Thyroid gland (tissue), 4 donors: ENCODE measurements around the gene RPA3. TPM values are rescaled to one million over a fixed set of nuclear protein-coding genes. Genes with fewer than 3 reads are reported as not detected.

Experiments
- DNase-seq, 2 donors: peaks; one replicate each; pipeline ENCODE4 v3.0.0-alpha.2; 2019
- H3K27ac ChIP-seq, 3 donors: fragments of 200-600 bp; sonication (generic); 1 replicate in 2 of 3; 2 replicates in 1 of 3; pipeline ENCODE4 v1.5.1; 2016 to 2019; ENCODE audit warnings: mild to moderate bottlenecking in 1 of 3, moderate library complexity in 1 of 3
- H3K27me3 ChIP-seq: fragments of 200-600 bp; sonication (generic); one replicate; pipeline ENCODE4 v1.5.1; 2019
- H3K36me3 ChIP-seq, 2 donors: fragments of 200-600 bp; sonication (generic); one replicate each; pipeline ENCODE4 v1.5.1; 2016 to 2019
- H3K4me1 ChIP-seq, 2 donors: fragments of 200-600 bp; sonication (generic); one replicate each; pipeline ENCODE4 v1.5.1; 2017 to 2019
- H3K4me3 ChIP-seq, 3 donors: fragments of 200-600 bp; sonication (generic); replicated peaks in 1 of 3; 1 replicate in 2 of 3; 2 replicates in 1 of 3; pipeline ENCODE4 v1.5.1; 2016; ENCODE audit warnings: mild to moderate bottlenecking in 1 of 3
- H3K9me3 ChIP-seq: fragments of 200-600 bp; sonication (generic); one replicate; pipeline ENCODE4 v1.5.1; 2017
- POLR2A ChIP-seq, 2 donors: fragments of 450-650 bp; IDR thresholded peaks; one replicate each; pipeline ENCODE4 v1.6.1; 2017; ENCODE audit warnings: antibody characterized with exemption in 2 of 2, mild to moderate bottlenecking in 2 of 2, moderate library complexity in 1 of 2
- WGBS, 2 donors: methylation state at CpG; one replicate each; pipeline ENCODE4 v1.1.5; 2017; 5-methylcytosine and 5-hydroxymethylcytosine counted together
- intact Hi-C: fragments of 100-400 bp; cut with DNase I; formaldehyde crosslinking; loops from one replicate; pipeline ENCODE4 v1.15.1; 2023
- total RNA-seq, 4 donors: library from RNA; depleted of rRNA; stranded (reverse); fragments of >200 nt; gene quantifications; one replicate each; pipeline ENCODE4 v1.2.3, GENCODE V29; 2016
- TF ChIP-seq, protein P1 (sequence below), 6 experiments: fragments of 200-600 bp in 3 of 6; fragments of 450-650 bp in 3 of 6; sonication (generic) in 3 of 6; IDR thresholded peaks; one replicate each; pipeline ENCODE4 v1.5.1; 2016 to 2019; ENCODE audit warnings: antibody characterized with exemption in 6 of 6, mild to moderate bottlenecking in 2 of 6, inconsistent platforms in 1 of 6, moderate library complexity in 1 of 6

RPA3 gene
- total RNA-seq, 4 donors from 2014 or later = 21.9 to 39.1 (median 31.3) TPM

DNA sequence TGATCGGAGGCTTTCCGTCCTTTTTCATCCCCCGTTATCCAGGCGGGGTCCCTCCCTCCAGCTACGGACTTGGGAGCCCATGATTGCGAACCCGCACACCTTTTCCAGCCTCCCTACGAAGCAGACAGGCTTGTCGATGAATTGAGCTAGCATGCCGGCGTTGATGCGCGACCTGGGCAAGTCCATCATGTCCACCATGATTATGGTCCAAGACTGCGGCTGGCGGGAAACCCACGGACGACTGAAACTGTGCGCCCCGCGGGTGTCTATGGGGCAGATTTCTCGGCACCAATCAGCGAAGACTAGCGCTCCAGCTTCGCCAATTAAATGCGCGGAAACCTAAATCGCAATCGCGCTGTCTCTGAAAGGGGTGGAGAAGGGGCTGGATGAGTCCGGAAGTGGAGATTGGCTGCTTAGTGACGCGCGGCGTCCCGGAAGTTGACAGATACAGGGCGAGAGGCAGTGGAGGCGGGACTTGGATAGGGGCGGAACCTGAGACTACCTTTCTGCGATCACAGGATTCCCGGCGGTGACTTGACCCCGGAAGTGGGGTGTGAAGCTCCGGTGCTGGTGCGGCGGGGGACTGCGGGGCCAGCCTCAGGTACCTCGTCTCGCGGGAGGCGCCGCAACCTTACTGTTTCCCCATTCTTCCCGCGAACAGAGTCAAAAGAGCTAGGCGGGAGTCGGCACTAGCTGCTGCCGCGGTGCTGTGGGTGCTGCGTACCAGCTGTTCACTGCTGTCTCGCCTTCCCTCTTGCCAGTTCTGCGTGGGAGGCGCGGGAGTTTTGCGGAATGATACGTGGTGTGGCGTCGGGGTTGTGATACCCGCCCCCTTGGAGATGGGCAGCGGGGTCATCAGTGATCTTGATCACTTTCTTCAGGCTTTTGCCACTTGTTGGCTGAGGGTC, 77.9 kb downstream of the RPA3 start, which contains the start of gene UMAD1:
TSS of gene UMAD1 (plus strand) at position 532 of the 908 bp plus-strand sequence. CDS start 32,620 bp downstream, outside the sequence.
- H3K4me3 ChIP-seq = peak within 1 kb of the TSS; percentile 58 to 88 (median 82)
- peak; percentile 71 to 86 for TF ChIP-seq POLR2A (IDR thresholded peaks at IDR 0.05)
- TF ChIP-seq, protein P1, sequence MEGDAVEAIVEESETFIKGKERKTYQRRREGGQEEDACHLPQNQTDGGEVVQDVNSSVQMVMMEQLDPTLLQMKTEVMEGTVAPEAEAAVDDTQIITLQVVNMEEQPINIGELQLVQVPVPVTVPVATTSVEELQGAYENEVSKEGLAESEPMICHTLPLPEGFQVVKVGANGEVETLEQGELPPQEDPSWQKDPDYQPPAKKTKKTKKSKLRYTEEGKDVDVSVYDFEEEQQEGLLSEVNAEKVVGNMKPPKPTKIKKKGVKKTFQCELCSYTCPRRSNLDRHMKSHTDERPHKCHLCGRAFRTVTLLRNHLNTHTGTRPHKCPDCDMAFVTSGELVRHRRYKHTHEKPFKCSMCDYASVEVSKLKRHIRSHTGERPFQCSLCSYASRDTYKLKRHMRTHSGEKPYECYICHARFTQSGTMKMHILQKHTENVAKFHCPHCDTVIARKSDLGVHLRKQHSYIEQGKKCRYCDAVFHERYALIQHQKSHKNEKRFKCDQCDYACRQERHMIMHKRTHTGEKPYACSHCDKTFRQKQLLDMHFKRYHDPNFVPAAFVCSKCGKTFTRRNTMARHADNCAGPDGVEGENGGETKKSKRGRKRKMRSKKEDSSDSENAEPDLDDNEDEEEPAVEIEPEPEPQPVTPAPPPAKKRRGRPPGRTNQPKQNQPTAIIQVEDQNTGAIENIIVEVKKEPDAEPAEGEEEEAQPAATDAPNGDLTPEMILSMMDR (IDR thresholded peaks at IDR 0.05) = no peak
- peaks cover 12 to 14% of the 10 kb centered on the region in 2 donors for H3K4me1 ChIP-seq
- no peaks in the 10 kb centered on the region for H3K9me3 ChIP-seq
- 0% methylated on average over 49 to 56 of the region's 68 CpGs for WGBS, 2 donors
- intact Hi-C loops = no loop called here
- H3K36me3 ChIP-seq = no peaks in the 10 kb centered on the region
- peak within 1 kb of the TSS; percentile 80 to 93 (median 92) for H3K27ac ChIP-seq
- peak; percentile 99 to 100 for DNase-seq
- H3K27me3 ChIP-seq = no peaks in the 10 kb centered on the region

DNA sequence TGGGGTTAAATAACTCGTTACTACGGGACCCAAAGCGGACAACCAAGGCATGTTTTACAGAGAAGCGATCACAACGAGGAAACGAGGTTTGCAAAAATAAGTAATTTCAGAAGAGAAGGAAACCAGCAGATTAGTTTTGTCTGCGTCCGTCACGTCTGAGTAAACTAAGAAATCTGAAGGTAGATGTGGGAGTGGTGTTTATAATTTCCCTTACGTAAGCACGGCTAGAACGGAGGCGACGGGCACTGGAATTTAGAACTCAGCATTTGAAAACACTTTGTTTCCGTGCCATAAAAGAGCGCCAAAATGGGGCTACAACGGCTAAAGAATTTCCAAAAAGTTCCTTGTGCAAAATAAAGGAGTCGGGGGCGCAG, 78.6 kb downstream of the RPA3 start:
- Histone ChIP-seq H3K36me3 (no peaks in the 10 kb centered on the region), H3K27ac (peak overlapping the region; percentile 66 to 93 (median 73)), H3K4me3 (peak overlapping the region; percentile 58 to 88 (median 63)), H3K27me3 (no peaks in the 10 kb centered on the region), H3K4me1 (peaks cover 12 to 14% of the 10 kb centered on the region in 2 donors), H3K9me3 (no peaks in the 10 kb centered on the region)
- no peak for TF ChIP-seq POLR2A (IDR thresholded peaks at IDR 0.05)
- TF ChIP-seq, protein P1 (IDR thresholded peaks at IDR 0.05) = no peak
- 1% methylated on average over 19 of the region's 19 CpGs for WGBS, 2 donors
- peak in 1 of 2 donors; percentile 26 for DNase-seq
- intact Hi-C loops = no loop called here

DNA sequence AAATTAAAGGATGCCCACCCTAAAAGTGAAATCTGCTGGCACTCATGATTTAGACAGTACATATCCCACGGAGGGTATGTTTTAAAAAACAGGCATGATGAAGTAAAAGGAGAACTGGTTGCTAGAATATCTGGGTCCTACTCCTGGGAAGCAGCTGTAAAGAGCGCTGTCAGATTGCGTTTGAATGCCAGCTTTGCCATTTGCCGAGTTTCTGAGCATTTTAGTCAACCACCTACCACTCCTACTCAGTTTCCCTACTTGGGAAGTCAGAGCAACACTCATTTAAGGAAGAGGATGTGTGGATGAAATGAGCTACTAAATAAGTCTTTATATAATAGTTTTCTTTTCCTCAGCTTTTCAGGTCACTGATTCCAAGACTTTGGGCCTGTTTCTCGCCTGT, 79.0 kb downstream of the RPA3 start:
- intact Hi-C loops = no loop called here

DNA sequence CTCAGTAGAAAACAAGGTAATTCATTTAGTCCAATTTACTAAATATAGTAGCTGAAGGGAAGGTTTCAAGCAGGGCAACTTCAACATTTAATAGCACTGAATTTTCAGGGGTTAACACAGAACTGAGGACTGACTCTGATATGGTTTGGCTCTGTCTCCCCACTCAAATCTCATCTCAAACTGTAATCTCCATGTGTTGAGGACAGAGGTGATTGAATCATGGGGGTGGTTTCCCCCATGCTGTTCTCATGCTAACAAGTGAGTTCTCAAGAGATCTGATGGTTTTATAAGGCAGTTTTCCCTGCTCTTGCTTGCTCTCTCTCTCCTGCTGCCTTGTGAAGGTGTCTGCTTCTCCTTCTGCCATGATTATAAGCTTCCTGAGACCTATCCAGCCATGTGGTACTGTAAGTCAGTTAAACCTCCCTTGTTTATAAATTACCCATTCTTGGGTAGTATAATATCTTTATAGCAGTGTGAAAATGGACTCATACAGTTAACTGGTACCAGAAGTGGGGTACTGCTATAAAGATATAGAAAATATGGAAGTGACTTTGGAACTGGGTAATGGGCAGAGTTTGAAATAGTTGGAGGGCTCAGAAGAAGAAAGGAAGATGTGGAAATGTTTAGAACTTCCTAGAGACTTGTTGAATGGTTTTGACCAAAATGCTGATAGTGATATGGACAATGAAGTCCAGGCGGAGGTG, 87.6 kb downstream of the RPA3 start:
- TF ChIP-seq POLR2A (IDR thresholded peaks at IDR 0.05) = no peak
- TF ChIP-seq, protein P1 (IDR thresholded peaks at IDR 0.05) = no peak
- Histone ChIP-seq H3K9me3 (no peaks in the 10 kb centered on the region), H3K36me3 (no peaks in the 10 kb centered on the region), H3K27ac (no peak overlapping the region), H3K4me1 (no peaks in the 10 kb centered on the region), H3K4me3 (no peak overlapping the region), H3K27me3 (no peaks in the 10 kb centered on the region)
- intact Hi-C loops = no loop called here
- WGBS, 2 donors = 95 to 98% methylated on average over 1 of the region's 1 CpG
- DNase-seq = no peak

More for the DNA sequence above, 79.0 kb downstream of the RPA3 start:
- no peak for DNase-seq
- Histone ChIP-seq H3K27me3 (no peaks in the 10 kb centered on the region), H3K36me3 (no peaks in the 10 kb centered on the region), H3K9me3 (no peaks in the 10 kb centered on the region), H3K4me1 (peaks cover 12 to 14% of the 10 kb centered on the region in 2 donors), H3K27ac (peak overlapping the region; percentile 66 to 93 (median 73)), H3K4me3 (peak overlapping the region in 2 of 3 donors; percentile 63 to 88)
- WGBS, 2 donors = 26 to 27% methylated on average over 5 of the region's 5 CpGs
- TF ChIP-seq POLR2A (IDR thresholded peaks at IDR 0.05) = no peak
- TF ChIP-seq, protein P1 (IDR thresholded peaks at IDR 0.05) = no peak
